ENCODE results near the gene IGF2BP2.

DNA sequence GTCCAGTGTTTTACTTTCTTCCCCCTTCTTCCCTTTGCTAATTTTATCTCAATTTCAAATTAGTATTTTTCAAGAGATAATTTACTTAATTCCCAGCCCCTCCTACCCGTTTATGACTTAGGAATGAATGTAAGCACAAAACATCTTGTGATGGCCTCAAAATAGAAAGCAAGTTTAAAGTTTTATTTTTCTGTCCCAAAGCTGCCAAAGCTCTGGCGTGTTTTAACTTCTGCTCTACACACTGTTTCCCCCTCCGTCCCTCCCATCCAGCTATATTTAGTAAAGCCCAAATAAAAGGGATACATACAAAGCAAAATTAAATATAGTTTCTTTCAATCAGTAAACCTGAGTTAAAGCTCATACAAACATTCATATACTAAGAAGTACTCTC lies 59.9 kb downstream of the IGF2BP2 start:
- TF ChIP-seq CHD1 (IDR thresholded peaks at IDR 0.05; ENCODE audit: low read depth, low read length) (no peak), JUN (IDR thresholded peaks at IDR 0.05; ENCODE audit: low read depth, low read length) (no peak), POLR2A (IDR thresholded peaks at IDR 0.05; ENCODE audit: control extremely low read depth in 1 of 2, low read depth in 2 of 2, low read length in 2 of 2) (no peak), EGR1 (IDR thresholded peaks at IDR 0.05; ENCODE audit: borderline replicate concordance, low read depth, low read length) (no peak), RXRA (IDR thresholded peaks at IDR 0.05; ENCODE audit: insufficient read depth, low read depth, low read length) (no peak), SP1 (IDR thresholded peaks at IDR 0.05; ENCODE audit: low read depth, low read length) (no peak), SIX5 (IDR thresholded peaks at IDR 0.05; ENCODE audit: low read depth, low read length) (no peak), TBP (IDR thresholded peaks at IDR 0.05; ENCODE audit: low read depth, low read length) (no peak), KDM4A (IDR thresholded peaks at IDR 0.05; ENCODE audit: low read depth, low read length, severe bottlenecking) (no peak), EP300 (IDR thresholded peaks at IDR 0.05; ENCODE audit: borderline replicate concordance in 1 of 2, low read depth in 2 of 2, low read length in 2 of 2) (no peak), GABPA (IDR thresholded peaks at IDR 0.05; ENCODE audit: borderline replicate concordance, insufficient read depth, low read length) (no peak)
- TF ChIP-seq, protein P1, sequence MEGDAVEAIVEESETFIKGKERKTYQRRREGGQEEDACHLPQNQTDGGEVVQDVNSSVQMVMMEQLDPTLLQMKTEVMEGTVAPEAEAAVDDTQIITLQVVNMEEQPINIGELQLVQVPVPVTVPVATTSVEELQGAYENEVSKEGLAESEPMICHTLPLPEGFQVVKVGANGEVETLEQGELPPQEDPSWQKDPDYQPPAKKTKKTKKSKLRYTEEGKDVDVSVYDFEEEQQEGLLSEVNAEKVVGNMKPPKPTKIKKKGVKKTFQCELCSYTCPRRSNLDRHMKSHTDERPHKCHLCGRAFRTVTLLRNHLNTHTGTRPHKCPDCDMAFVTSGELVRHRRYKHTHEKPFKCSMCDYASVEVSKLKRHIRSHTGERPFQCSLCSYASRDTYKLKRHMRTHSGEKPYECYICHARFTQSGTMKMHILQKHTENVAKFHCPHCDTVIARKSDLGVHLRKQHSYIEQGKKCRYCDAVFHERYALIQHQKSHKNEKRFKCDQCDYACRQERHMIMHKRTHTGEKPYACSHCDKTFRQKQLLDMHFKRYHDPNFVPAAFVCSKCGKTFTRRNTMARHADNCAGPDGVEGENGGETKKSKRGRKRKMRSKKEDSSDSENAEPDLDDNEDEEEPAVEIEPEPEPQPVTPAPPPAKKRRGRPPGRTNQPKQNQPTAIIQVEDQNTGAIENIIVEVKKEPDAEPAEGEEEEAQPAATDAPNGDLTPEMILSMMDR (IDR thresholded peaks at IDR 0.05; ENCODE audit: control extremely low read depth in 1 of 3, insufficient read depth in 1 of 3, low read depth in 1 of 3, low read length in 3 of 3), result no peak

Data from H1 (cell line).